Fibroblast of lung (primary cell): Measurements from ENCODE around the gene NME7. TPM values are rescaled to one million over a fixed set of nuclear protein-coding genes. Genes with fewer than 3 reads are reported as not detected.
A peak's percentile ranks its signal among the peaks of the same experiment; 100 is the strongest.

ENCODE experiments used
- DNase-seq, 2 donors: peaks; one replicate each; pipeline versions ENCODE4 v3.0.0 to v3.0.0-alpha.2; 2010; ENCODE audit warnings: low read depth in 2 of 2
- H2AFZ ChIP-seq: 2 replicates; pipeline ENCODE4 v1.5.1; 2012; ENCODE audit warnings: low read length, control low read depth, inconsistent platforms
- H3K27ac ChIP-seq: 2 replicates; pipeline ENCODE4 v1.5.1; 2011; ENCODE audit warnings: low read length, control low read depth; ENCODE audit not compliant: insufficient read depth
- H3K27me3 ChIP-seq: 2 replicates; pipeline ENCODE4 v1.5.1; 2011; ENCODE audit warnings: mild to moderate bottlenecking, low read length; ENCODE audit not compliant: control insufficient read depth, insufficient read depth
- H3K36me3 ChIP-seq: 2 replicates; pipeline ENCODE4 v1.5.1; 2011; ENCODE audit warnings: low read length; ENCODE audit not compliant: control insufficient read depth, insufficient read depth
- H3K4me1 ChIP-seq: 2 replicates; pipeline ENCODE4 v1.5.1; 2011; ENCODE audit warnings: low read length; ENCODE audit not compliant: control insufficient read depth, insufficient read depth; ENCODE audit errors: extremely low read depth
- H3K4me2 ChIP-seq: 2 replicates; pipeline ENCODE4 v1.5.1; 2011; ENCODE audit warnings: low read length, control low read depth; ENCODE audit not compliant: insufficient read depth; ENCODE audit errors: extremely low read depth
- H3K4me3 ChIP-seq, 4 experiments: fragments of 200-600 bp in 1 of 4; sonication (generic) in 1 of 4; replicated peaks in 1 of 4; 2 replicates each; pipeline ENCODE4 v1.5.1; 2011 to 2016; ENCODE audit warnings: low read length in 4 of 4, low read depth in 3 of 4, mild to moderate bottlenecking in 3 of 4, control low read depth in 2 of 4, inconsistent platforms in 1 of 4, mixed read lengths in 1 of 4; ENCODE audit not compliant: insufficient read depth in 1 of 4; ENCODE audit errors: control extremely low read depth in 1 of 4
- H3K79me2 ChIP-seq: 2 replicates; pipeline ENCODE4 v1.5.1; 2012; ENCODE audit warnings: mild to moderate bottlenecking, low read length, inconsistent platforms; ENCODE audit not compliant: control insufficient read depth, insufficient read depth
- H3K9ac ChIP-seq: 2 replicates; pipeline ENCODE4 v1.5.1; 2011; ENCODE audit warnings: mild to moderate bottlenecking, low read length, control low read depth; ENCODE audit not compliant: insufficient read depth
- H3K9me3 ChIP-seq: 2 replicates; pipeline ENCODE4 v1.5.1; 2012; ENCODE audit warnings: low read depth, low read length; ENCODE audit not compliant: control insufficient read depth, insufficient read depth
- H4K20me1 ChIP-seq: 2 replicates; pipeline ENCODE4 v1.5.1; 2011; ENCODE audit warnings: low read length; ENCODE audit not compliant: control insufficient read depth, insufficient read depth; ENCODE audit errors: extremely low read depth
- EZH2 ChIP-seq: IDR thresholded peaks from 2 replicates; pipeline ENCODE4 v1.5.1; 2012; ENCODE audit warnings: low read length, control low read depth, mild to moderate bottlenecking; ENCODE audit errors: missing control alignments
- polyA plus RNA-seq, 2 donors: library from polyadenylated mRNA; depleted of rRNA in 1 of 2; stranded (reverse) in 1 of 2; unstranded in 1 of 2; fragments of >200 nt; gene quantifications; 2 replicates each; pipeline ENCODE4 v1.2.1, GENCODE V29; 2011 to 2012; ENCODE audit warnings: missing spikeins in 1 of 2
- total RNA-seq: library from RNA; depleted of rRNA; stranded (reverse); fragments of >200 nt; gene quantifications from 2 replicates; pipeline ENCODE4 v1.2.1, GENCODE V29; 2014
- TF ChIP-seq, protein P1 (sequence below), 2 donors: IDR thresholded peaks in 1 of 2; conservative IDR thresholded peaks in 1 of 2; 1 replicate in 1 of 2; 2 replicates in 1 of 2; pipeline ENCODE4 v1.5.1; 2011 to 2012; ENCODE audit warnings: low read length in 2 of 2, control low read depth in 1 of 2, inconsistent platforms in 1 of 2, low read depth in 1 of 2, mild to moderate bottlenecking in 1 of 2

Gene NME7
- total and polyA plus RNA-seq, 2 donors (not counting 1 experiment from before 2014, with no cell fraction given) = 21.0 to 30.8 TPM

DNA sequence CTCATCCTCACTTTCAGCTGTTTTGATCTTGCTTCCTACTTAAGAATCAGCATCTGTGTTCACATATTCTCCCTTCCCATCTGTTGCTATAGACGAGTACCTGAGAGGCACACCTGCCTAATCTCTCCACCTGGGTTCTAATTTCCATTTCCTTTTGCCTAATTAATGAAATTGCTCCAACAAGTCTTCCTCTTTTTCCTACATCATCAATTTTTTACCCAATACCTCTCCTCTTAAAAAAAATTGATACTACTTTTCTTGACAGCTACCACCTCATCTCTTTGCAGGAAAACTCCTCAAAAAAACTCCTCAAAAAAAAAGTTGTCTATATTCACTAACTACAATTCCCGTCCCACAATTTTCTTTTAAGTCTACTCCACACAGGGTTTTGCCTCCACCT lies 71.8 kb downstream of the NME7 start:
- no peaks in the 10 kb centered on the region for H4K20me1 ChIP-seq
- H3K36me3 ChIP-seq = no peaks in the 10 kb centered on the region
- H3K4me2 ChIP-seq = no peak overlapping the region
- H3K4me1 ChIP-seq = no peaks in the 10 kb centered on the region
- no peak overlapping the region for H3K9ac ChIP-seq
- TF ChIP-seq, protein P1, sequence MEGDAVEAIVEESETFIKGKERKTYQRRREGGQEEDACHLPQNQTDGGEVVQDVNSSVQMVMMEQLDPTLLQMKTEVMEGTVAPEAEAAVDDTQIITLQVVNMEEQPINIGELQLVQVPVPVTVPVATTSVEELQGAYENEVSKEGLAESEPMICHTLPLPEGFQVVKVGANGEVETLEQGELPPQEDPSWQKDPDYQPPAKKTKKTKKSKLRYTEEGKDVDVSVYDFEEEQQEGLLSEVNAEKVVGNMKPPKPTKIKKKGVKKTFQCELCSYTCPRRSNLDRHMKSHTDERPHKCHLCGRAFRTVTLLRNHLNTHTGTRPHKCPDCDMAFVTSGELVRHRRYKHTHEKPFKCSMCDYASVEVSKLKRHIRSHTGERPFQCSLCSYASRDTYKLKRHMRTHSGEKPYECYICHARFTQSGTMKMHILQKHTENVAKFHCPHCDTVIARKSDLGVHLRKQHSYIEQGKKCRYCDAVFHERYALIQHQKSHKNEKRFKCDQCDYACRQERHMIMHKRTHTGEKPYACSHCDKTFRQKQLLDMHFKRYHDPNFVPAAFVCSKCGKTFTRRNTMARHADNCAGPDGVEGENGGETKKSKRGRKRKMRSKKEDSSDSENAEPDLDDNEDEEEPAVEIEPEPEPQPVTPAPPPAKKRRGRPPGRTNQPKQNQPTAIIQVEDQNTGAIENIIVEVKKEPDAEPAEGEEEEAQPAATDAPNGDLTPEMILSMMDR (conservative IDR thresholded peaks at IDR 0.05 in 1 of 2, IDR thresholded peaks at IDR 0.05 in 1 of 2; ENCODE audit: low read depth in 1 of 2, low read length in 2 of 2) = no peak
- TF ChIP-seq EZH2 = no peak
- no peaks in the 10 kb centered on the region for H3K79me2 ChIP-seq
- H3K27me3 ChIP-seq = no peaks in the 10 kb centered on the region
- no peak overlapping the region for H3K27ac ChIP-seq
- no peak for DNase-seq
- H2AFZ ChIP-seq = no peak overlapping the region
- H3K4me3 ChIP-seq = no peak overlapping the region
- no peaks in the 10 kb centered on the region for H3K9me3 ChIP-seq

GRCh38 chr1:169295425-169295824 lies 72.2 kb downstream of the NME7 start:
- Histone ChIP-seq H3K9me3 (no peaks in the 10 kb centered on the region), H4K20me1 (no peaks in the 10 kb centered on the region), H3K9ac (no peak overlapping the region), H3K36me3 (no peaks in the 10 kb centered on the region), H3K79me2 (no peaks in the 10 kb centered on the region), H3K27ac (no peak overlapping the region), H3K4me1 (no peaks in the 10 kb centered on the region), H3K4me2 (no peak overlapping the region), H2AFZ (no peak overlapping the region), H3K4me3 (no peak overlapping the region), H3K27me3 (no peaks in the 10 kb centered on the region)
- TF ChIP-seq EZH2 = no peak
- TF ChIP-seq, protein P1 (conservative IDR thresholded peaks at IDR 0.05 in 1 of 2, IDR thresholded peaks at IDR 0.05 in 1 of 2; ENCODE audit: low read depth in 1 of 2, low read length in 2 of 2) = no peak
- peak in 1 of 2 donors; percentile 63 for DNase-seq

GRCh38 chr1:169289016-169289415 lies 78.6 kb downstream of the NME7 start:
- no peak for DNase-seq
- TF ChIP-seq EZH2 = no peak
- TF ChIP-seq, protein P1 (conservative IDR thresholded peaks at IDR 0.05 in 1 of 2, IDR thresholded peaks at IDR 0.05 in 1 of 2; ENCODE audit: low read depth in 1 of 2, low read length in 2 of 2) = no peak
- H3K79me2 ChIP-seq = no peaks in the 10 kb centered on the region
- H4K20me1 ChIP-seq = no peaks in the 10 kb centered on the region
- no peak overlapping the region for H3K27ac ChIP-seq
- H3K4me3 ChIP-seq = no peak overlapping the region
- no peak overlapping the region for H3K4me2 ChIP-seq
- H3K36me3 ChIP-seq = no peaks in the 10 kb centered on the region
- H3K4me1 ChIP-seq = no peaks in the 10 kb centered on the region
- H3K27me3 ChIP-seq = no peaks in the 10 kb centered on the region
- no peak overlapping the region for H3K9ac ChIP-seq
- H3K9me3 ChIP-seq = no peaks in the 10 kb centered on the region
- H2AFZ ChIP-seq = no peak overlapping the region
